H1 (cell line): ENCODE measurements around the gene LTF.

ENCODE experiments used
- ATF2 ChIP-seq: IDR thresholded peaks from 2 replicates; pipeline ENCODE4 v1.6.1; 2012; ENCODE audit warnings: low read length, inconsistent platforms
- CHD1 ChIP-seq: IDR thresholded peaks from 2 replicates; pipeline ENCODE4 v1.6.1; 2012; ENCODE audit warnings: low read depth, low read length, improper control_type of control experiment
- CTCF ChIP-seq, 3 experiments: IDR thresholded peaks; 1 replicate in 2 of 3; 2 replicates in 1 of 3; pipeline versions ENCODE4 v1.5.1 to v1.6.1; 2011; ENCODE audit warnings: low read length in 3 of 3, mild to moderate bottlenecking in 3 of 3, inconsistent platforms in 2 of 3, low read depth in 1 of 3, moderate library complexity in 1 of 3; ENCODE audit not compliant: insufficient read depth in 1 of 3; ENCODE audit errors: control extremely low read depth in 1 of 3
- EP300 ChIP-seq, 2 experiments: IDR thresholded peaks; 1 replicate in 1 of 2; 2 replicates in 1 of 2; pipeline ENCODE4 v1.6.1; 2011 to 2012; ENCODE audit warnings: low read depth in 2 of 2, low read length in 2 of 2, mild to moderate bottlenecking in 2 of 2, borderline replicate concordance in 1 of 2, inconsistent platforms in 1 of 2, moderate library complexity in 1 of 2
- EZH2 ChIP-seq: fragments of 200-600 bp; sonication (generic); IDR thresholded peaks from 2 replicates; pipeline ENCODE4 v1.7.1; 2012; ENCODE audit warnings: low read depth, mild to moderate bottlenecking, moderate library complexity, low read length, inconsistent platforms; ENCODE audit not compliant: severe bottlenecking
- GABPA ChIP-seq: IDR thresholded peaks from 2 replicates; pipeline ENCODE4 v1.6.1; 2011; ENCODE audit warnings: mild to moderate bottlenecking, low read length, moderate library complexity, borderline replicate concordance; ENCODE audit not compliant: insufficient read depth
- HDAC6 ChIP-seq: IDR thresholded peaks from one replicate; pipeline ENCODE4 v1.7.1; 2012; ENCODE audit warnings: low read depth, mild to moderate bottlenecking, inconsistent platforms, low read length, moderate library complexity
- MAX ChIP-seq: IDR thresholded peaks from 2 replicates; pipeline ENCODE4 v1.6.1; 2012; ENCODE audit warnings: inconsistent platforms
- POLR2A ChIP-seq, 2 experiments: IDR thresholded peaks; 1 replicate in 1 of 2; 2 replicates in 1 of 2; pipeline ENCODE4 v1.6.1; 2011; ENCODE audit warnings: low read depth in 2 of 2, low read length in 2 of 2, mild to moderate bottlenecking in 2 of 2; ENCODE audit errors: control extremely low read depth in 1 of 2
- POLR2AphosphoS5 ChIP-seq: IDR thresholded peaks from 2 replicates; pipeline ENCODE4 v1.6.1; 2011; ENCODE audit warnings: low read depth, low read length
- RNF2 ChIP-seq: fragments of 200-900, 300-1000 bp; sonication (generic); IDR thresholded peaks from 2 replicates; pipeline ENCODE4 v1.7.1; 2016; ENCODE audit warnings: borderline replicate concordance, low read depth, mild to moderate bottlenecking, antibody characterized with exemption, low read length; ENCODE audit not compliant: poor library complexity, severe bottlenecking; ENCODE audit errors: missing control alignments
- SP1 ChIP-seq: IDR thresholded peaks from 2 replicates; pipeline ENCODE4 v1.6.1; 2011; ENCODE audit warnings: low read depth, low read length
- YY1 ChIP-seq: IDR thresholded peaks from 2 replicates; pipeline ENCODE4 v1.6.1; 2011; ENCODE audit warnings: low read depth, mild to moderate bottlenecking, low read length
- ZNF274 ChIP-seq: IDR thresholded peaks from 2 replicates; pipeline ENCODE4 v1.7.0; 2012; ENCODE audit warnings: low read length, borderline replicate concordance; ENCODE audit errors: extremely low read depth

GRCh38 chr3:46409739-46410489 lies 54.8 kb downstream of the LTF start:
- TF ChIP-seq ZNF274 (no peak), GABPA (no peak), POLR2A (IDR thresholded peaks at IDR 0.05; ENCODE audit: control extremely low read depth in 1 of 2, low read depth in 2 of 2, low read length in 2 of 2) (no peak), RNF2 (no peak), ATF2 (no peak), YY1 (no peak), MAX (no peak), SP1 (no peak), CTCF (IDR thresholded peaks at IDR 0.05; ENCODE audit: control extremely low read depth in 1 of 3, insufficient read depth in 1 of 3, low read depth in 1 of 3, low read length in 3 of 3) (no peak), CHD1 (no peak), POLR2AphosphoS5 (no peak), EP300 (IDR thresholded peaks at IDR 0.05; ENCODE audit: borderline replicate concordance in 1 of 2, low read depth in 2 of 2, low read length in 2 of 2) (no peak), HDAC6 (no peak), EZH2 (no peak)
